Measurements from ENCODE around the gene CDK5RAP2.

DNA sequence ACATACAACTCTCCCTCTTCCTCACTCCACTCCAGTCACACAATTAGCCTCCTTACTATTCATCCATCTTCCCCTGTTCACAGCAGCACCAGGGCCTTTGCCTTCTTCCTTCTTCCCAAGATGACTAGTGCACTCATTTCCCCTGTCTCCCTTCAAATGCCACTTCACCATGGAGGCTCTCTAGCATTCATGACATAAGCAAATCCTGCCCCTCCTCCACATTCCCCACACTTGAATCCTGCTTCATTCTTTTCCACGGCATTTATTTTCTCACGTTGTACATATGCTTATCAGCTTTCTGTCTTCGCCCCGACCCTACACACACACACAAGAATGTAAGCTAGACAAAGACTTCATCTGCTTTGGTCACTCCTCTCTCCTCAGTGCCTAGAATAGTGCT lies 133.3 kb downstream of the CDK5RAP2 start:
- TF ChIP-seq, protein P1, sequence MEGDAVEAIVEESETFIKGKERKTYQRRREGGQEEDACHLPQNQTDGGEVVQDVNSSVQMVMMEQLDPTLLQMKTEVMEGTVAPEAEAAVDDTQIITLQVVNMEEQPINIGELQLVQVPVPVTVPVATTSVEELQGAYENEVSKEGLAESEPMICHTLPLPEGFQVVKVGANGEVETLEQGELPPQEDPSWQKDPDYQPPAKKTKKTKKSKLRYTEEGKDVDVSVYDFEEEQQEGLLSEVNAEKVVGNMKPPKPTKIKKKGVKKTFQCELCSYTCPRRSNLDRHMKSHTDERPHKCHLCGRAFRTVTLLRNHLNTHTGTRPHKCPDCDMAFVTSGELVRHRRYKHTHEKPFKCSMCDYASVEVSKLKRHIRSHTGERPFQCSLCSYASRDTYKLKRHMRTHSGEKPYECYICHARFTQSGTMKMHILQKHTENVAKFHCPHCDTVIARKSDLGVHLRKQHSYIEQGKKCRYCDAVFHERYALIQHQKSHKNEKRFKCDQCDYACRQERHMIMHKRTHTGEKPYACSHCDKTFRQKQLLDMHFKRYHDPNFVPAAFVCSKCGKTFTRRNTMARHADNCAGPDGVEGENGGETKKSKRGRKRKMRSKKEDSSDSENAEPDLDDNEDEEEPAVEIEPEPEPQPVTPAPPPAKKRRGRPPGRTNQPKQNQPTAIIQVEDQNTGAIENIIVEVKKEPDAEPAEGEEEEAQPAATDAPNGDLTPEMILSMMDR (IDR thresholded peaks at IDR 0.05): no peak
- no peak for TF ChIP-seq POLR2A (IDR thresholded peaks at IDR 0.05)
